Measurements from ENCODE around the gene GPRC5A. TPM values are rescaled to one million over a fixed set of nuclear protein-coding genes. Genes with fewer than 3 reads are reported as not detected.

The GPRC5A gene
- total and polyA plus RNA-seq, 2 donors (not counting 3 experiments of a cell fraction or from before 2014, with no cell fraction given) = 22.7 to 86.4 TPM

GRCh38 chr12:12965836-12966235, 74.5 kb downstream of the GPRC5A start:
- no peak overlapping the region for H3K4me2 ChIP-seq (ENCODE audit: insufficient read depth, low read length)
- intact Hi-C loops (cut with micrococcal nuclease) = no loop called here
- H3K36me3 ChIP-seq (ENCODE audit: control insufficient read depth in 2 of 2, extremely low read depth in 1 of 2, insufficient read depth in 2 of 2, low read length in 2 of 2) = peaks cover 0 to 3% of the 10 kb centered on the region in 2 experiments
- H3K4me3 ChIP-seq (replicated peaks in 1 of 3; ENCODE audit: insufficient read depth in 1 of 3, low read depth in 1 of 3, low read length in 3 of 3) = no peak overlapping the region
- H3K9me3 ChIP-seq (replicated peaks; ENCODE audit: control insufficient read depth, insufficient read depth, low read length) = no peaks in the 10 kb centered on the region
- POLR2A ChIA-PET = no interaction called here
- CTCF ChIA-PET = no interaction called here
- TF ChIP-seq EZH2 (IDR thresholded peaks at IDR 0.05; ENCODE audit: borderline replicate concordance, low read depth, low read length, severe bottlenecking) = no peak
- TF ChIP-seq CTCF (IDR thresholded peaks at IDR 0.05; ENCODE audit: extremely low read depth in 1 of 2, insufficient read depth in 1 of 2, low read depth in 1 of 2, low read length in 2 of 2) = no peak
- no peak for TF ChIP-seq MYC (IDR thresholded peaks at IDR 0.05; ENCODE audit: low read depth, low read length)
- TF ChIP-seq POLR2AphosphoS5 (IDR thresholded peaks at IDR 0.05; ENCODE audit: insufficient read depth, low read depth, low read length) = no peak
- TF ChIP-seq MAX (IDR thresholded peaks at IDR 0.05; ENCODE audit: insufficient read depth, insufficient read length) = no peak
- TF ChIP-seq JUN (IDR thresholded peaks at IDR 0.05; ENCODE audit: borderline replicate concordance, insufficient read depth, insufficient read length, low read depth) = no peak
- no peak for TF ChIP-seq FOS (IDR thresholded peaks at IDR 0.05; ENCODE audit: borderline replicate concordance, insufficient read depth, low read length)
- dilution Hi-C loops (cut with MboI; ENCODE audit: extremely low pct_ligation_motif_present, low sequenced_read_pairs) = no loop called here
- H3K9ac ChIP-seq (replicated peaks; ENCODE audit: extremely low read depth, insufficient read depth, low read length) = no peak overlapping the region
- no peaks in the 10 kb centered on the region for H3K79me2 ChIP-seq (ENCODE audit: control insufficient read depth, insufficient read depth, low read length)
- H3K9me1 ChIP-seq (replicated peaks; ENCODE audit: control insufficient read depth, extremely low read depth, insufficient read depth, low read length) = no peaks in the 10 kb centered on the region
- no peaks in the 10 kb centered on the region for H3K4me1 ChIP-seq (ENCODE audit: control insufficient read depth, extremely low read depth, insufficient read depth, low read length)
- FAIRE-seq (no peak), DNase-seq (ENCODE audit: low read depth, low spot score) (no peak)
- H3K27me3 ChIP-seq (ENCODE audit: control insufficient read depth in 2 of 2, insufficient read depth in 2 of 2, low read length in 2 of 2) = no peaks in the 10 kb centered on the region
- no peak overlapping the region for H3K27ac ChIP-seq (ENCODE audit: insufficient read depth, low read depth, low read length)
- H4K20me1 ChIP-seq (replicated peaks; ENCODE audit: control insufficient read depth, extremely low read depth, insufficient read depth, low read length) = no peaks in the 10 kb centered on the region
- no TSS peak for BruUV-seq (replicated peaks)
- H2AFZ ChIP-seq (ENCODE audit: low read depth, low read length) = no peak overlapping the region

MicroRNA genes within 50 kb of the gene (microRNA counts, 767-probe panel; counts per million panel counts)
- 723 counts per million, percentile 96 among the panel's probes with 10 or more counts for microRNA hsa-miR-614

Other genes starting within 250 kb of the GPRC5A start
- gene GPR19, start 195.4 kb upstream of the GPRC5A start, total RNA-seq = 0.37 and 0.40 TPM in 2 replicates
- gene GPR19, start 195.4 kb upstream of the GPRC5A start, polyA plus RNA-seq = 0.35 and 0.70 TPM in 2 replicates
- gene CDKN1B, start 174.2 kb upstream of the GPRC5A start, total RNA-seq = 32.0 and 40.8 TPM in 2 replicates
- gene CDKN1B, start 174.2 kb upstream of the GPRC5A start, polyA plus RNA-seq = 10.4 and 12.7 TPM in 2 replicates
- gene APOLD1, start 105.9 kb upstream of the GPRC5A start, total RNA-seq = 5.3 and 6.0 TPM in 2 replicates
- 3.3 and 3.7 TPM in 2 replicates for gene APOLD1, start 105.9 kb upstream of the GPRC5A start, polyA plus RNA-seq
- 74.6 and 75.2 TPM in 2 replicates for gene DDX47, start 78.2 kb upstream of the GPRC5A start, total RNA-seq
- gene DDX47, start 78.2 kb upstream of the GPRC5A start, polyA plus RNA-seq = 52.5 and 73.4 TPM in 2 replicates
- not detected in 2 replicates for gene GPRC5D, start 60.6 kb downstream of the GPRC5A start, total RNA-seq
- not detected in 2 replicates for gene GPRC5D, start 60.6 kb downstream of the GPRC5A start, polyA plus RNA-seq
- gene HEBP1, start 108.7 kb downstream of the GPRC5A start, total RNA-seq = 44.8 and 59.5 TPM in 2 replicates
- 16.9 and 23.1 TPM in 2 replicates for gene HEBP1, start 108.7 kb downstream of the GPRC5A start, polyA plus RNA-seq
- gene FAM234B, start 152.8 kb downstream of the GPRC5A start, total RNA-seq = 9.4 and 13.2 TPM in 2 replicates
- gene FAM234B, start 152.8 kb downstream of the GPRC5A start, polyA plus RNA-seq = 4.9 TPM in 2 replicates
- gene GSG1, start 212.1 kb downstream of the GPRC5A start, total RNA-seq = not detected in 2 replicates
- not detected in 2 replicates for gene GSG1, start 212.1 kb downstream of the GPRC5A start, polyA plus RNA-seq